Epithelial cell of esophagus (primary cell): ENCODE data around the gene AFP.

ENCODE experiments used
- DNase-seq: peaks from one replicate; pipeline ENCODE4 v3.0.0; 2010; ENCODE audit warnings: low read depth
- H3K4me3 ChIP-seq: 2 replicates; pipeline ENCODE4 v1.5.1; 2011; ENCODE audit warnings: mild to moderate bottlenecking, low read length, control low read depth
- CTCF ChIP-seq: IDR thresholded peaks from 2 replicates; pipeline ENCODE4 v1.5.1; 2011; ENCODE audit warnings: low read depth, mild to moderate bottlenecking, low read length, control low read depth, inconsistent platforms; ENCODE audit not compliant: insufficient read depth; ENCODE audit errors: missing control alignments

The AFP gene

GRCh38 chr4:73454920-73455319, 18.9 kb downstream of the AFP start:
- no peak for DNase-seq
- H3K4me3 ChIP-seq = no peak overlapping the region
- TF ChIP-seq CTCF = no peak

- no peak for TF ChIP-seq CTCF
- DNase-seq = no peak
- no peak overlapping the region for H3K4me3 ChIP-seq
Observed at GRCh38 chr4:73456177-73457022, 20.4 kb downstream of the AFP start.

- TF ChIP-seq CTCF = no peak
- H3K4me3 ChIP-seq = no peak overlapping the region
- DNase-seq = no peak
Observed at GRCh38 chr4:73458184-73459047, 22.4 kb downstream of the AFP start.

GRCh38 chr4:73459048-73459421, 23.0 kb downstream of the AFP start:
- DNase-seq = no peak
- TF ChIP-seq CTCF = no peak

GRCh38 chr4:73460913-73461522, 25.0 kb downstream of the AFP start:
- TF ChIP-seq CTCF = no peak
- no peak for DNase-seq
- no peak overlapping the region for H3K4me3 ChIP-seq

More at GRCh38 chr4:73459048-73459421, 23.0 kb downstream of the AFP start:
- no peak overlapping the region for H3K4me3 ChIP-seq

GRCh38 chr4:73468170-73468569, 32.1 kb downstream of the AFP start:
- TF ChIP-seq CTCF = no peak
- no peak overlapping the region for H3K4me3 ChIP-seq
- DNase-seq = no peak
